Stimulated activated CD4-positive, alpha-beta T cell treated with anti-CD3 and anti-CD28 coated beads, TNF-alpha, amount 100 ng/mL, for 4 hours (primary cell): Measurements from ENCODE around the gene PLA2G12B.

ENCODE experiments used
- DNase-seq, 3 experiments: peaks; one replicate each; pipeline ENCODE4 v3.0.0-alpha.2; 2020; ENCODE audit warnings: low read depth in 3 of 3

Gene PLA2G12B

DNA sequence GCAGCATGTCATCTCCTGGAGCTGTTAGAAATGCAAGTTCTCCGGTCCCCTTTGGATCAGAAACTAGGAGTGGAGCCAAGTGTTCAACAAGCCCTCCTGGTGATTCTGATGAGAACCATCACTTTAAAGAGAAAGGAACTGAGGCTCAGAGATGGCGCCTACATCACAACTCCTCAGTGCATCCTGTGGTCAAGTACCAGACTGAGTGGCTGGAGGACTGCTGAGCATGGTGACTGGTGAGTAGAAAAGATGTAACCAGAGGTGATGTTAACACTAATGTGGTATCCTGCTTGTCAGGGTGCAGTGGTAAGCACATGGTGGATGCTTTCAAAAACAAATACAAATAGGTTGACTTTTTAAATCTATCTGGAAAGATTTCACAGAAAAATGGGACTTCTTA, 64.5 kb downstream of the PLA2G12B start:
- DNase-seq, result no peak

GRCh38 chr10:72889391-72889831, 65.2 kb downstream of the PLA2G12B start:
- no peak for DNase-seq

GRCh38 chr10:72888151-72888638, 66.4 kb downstream of the PLA2G12B start:
- no peak for DNase-seq

GRCh38 chr10:72887043-72887442, 67.6 kb downstream of the PLA2G12B start:
- no peak for DNase-seq

GRCh38 chr10:72886621-72887020, 68.0 kb downstream of the PLA2G12B start:
- no peak for DNase-seq

DNA sequence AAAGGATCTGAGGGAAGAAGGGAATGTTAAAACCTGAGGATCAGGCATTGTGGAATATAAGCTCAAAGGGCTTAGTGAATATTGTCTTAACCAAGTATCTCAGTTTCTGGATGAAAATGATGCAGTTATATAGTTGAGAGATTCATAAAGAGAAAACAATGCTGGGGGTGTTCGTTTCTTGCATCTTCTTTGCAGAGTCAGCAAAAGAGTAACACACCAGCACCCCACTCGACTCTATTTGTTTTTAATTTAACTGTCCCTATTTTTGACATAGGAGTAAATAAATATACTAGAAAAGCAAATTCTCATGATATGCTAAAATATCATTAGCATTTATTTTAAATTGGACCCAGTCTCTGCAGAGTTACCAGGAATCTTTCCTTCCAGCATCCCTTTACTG, 68.7 kb downstream of the PLA2G12B start:
- no peak for DNase-seq
